Measurements from ENCODE around the gene PKHD1.

The PKHD1 gene

DNA sequence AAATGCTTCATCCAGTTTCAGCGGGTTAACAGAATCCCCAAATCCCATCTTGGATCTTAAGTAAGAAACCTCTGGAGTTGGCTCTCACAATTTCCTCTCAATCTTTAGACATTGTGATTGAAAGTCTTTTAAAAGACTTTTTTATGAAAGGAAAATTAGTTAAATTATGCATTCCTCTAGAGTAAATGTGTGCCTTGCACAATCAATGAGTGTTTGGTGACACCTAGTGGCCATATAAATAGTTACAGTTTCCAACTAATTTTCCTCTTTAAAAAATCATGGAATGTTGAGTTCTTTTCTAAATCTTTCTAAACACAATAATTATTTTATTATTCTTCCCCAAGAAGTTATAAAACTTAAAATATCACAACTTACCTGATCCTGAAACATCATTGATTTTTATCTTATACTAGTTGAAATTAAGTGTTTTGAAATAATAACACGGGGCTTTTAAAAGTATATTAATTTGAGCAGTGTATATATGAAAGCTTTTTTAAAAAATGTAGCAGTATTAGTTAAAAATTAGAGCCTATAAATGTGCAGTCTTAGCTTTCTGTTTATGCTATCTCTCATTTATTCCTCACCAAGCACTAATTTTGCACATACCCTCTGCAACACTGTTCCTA, 66.4 kb downstream of the PKHD1 start:
- DNase-seq (ENCODE audit: low read depth) = peak; percentile 8
- H3K4me3 ChIP-seq (ENCODE audit: low read depth, low read length) = no peak overlapping the region
- in situ Hi-C loops (cut with HindIII; ENCODE audit: low sequenced_read_pairs) = no loop called here
- TF ChIP-seq, protein P1, sequence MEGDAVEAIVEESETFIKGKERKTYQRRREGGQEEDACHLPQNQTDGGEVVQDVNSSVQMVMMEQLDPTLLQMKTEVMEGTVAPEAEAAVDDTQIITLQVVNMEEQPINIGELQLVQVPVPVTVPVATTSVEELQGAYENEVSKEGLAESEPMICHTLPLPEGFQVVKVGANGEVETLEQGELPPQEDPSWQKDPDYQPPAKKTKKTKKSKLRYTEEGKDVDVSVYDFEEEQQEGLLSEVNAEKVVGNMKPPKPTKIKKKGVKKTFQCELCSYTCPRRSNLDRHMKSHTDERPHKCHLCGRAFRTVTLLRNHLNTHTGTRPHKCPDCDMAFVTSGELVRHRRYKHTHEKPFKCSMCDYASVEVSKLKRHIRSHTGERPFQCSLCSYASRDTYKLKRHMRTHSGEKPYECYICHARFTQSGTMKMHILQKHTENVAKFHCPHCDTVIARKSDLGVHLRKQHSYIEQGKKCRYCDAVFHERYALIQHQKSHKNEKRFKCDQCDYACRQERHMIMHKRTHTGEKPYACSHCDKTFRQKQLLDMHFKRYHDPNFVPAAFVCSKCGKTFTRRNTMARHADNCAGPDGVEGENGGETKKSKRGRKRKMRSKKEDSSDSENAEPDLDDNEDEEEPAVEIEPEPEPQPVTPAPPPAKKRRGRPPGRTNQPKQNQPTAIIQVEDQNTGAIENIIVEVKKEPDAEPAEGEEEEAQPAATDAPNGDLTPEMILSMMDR (IDR thresholded peaks at IDR 0.05; ENCODE audit: low read depth, low read length, missing control alignments) = peak; percentile 41

DNA sequence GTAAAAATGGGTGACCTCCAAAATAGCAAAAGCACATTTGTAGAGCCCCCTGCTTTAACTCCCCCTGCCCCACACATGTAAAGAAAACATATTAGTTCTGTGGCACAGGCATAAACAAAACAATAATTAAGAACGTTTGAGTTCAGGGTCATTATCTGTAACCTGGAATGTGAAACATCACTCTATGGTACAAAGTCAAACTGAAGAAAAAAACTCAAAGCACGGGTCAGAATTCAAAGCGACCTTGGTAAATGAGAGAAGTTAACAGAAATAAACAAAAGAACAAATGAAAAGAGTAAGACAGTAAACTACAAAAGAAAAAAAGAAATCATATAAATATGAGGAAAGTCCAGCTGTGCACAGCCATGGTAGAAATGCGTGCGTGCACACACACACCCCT, 67.5 kb downstream of the PKHD1 start:
- H3K4me3 ChIP-seq (ENCODE audit: low read depth, low read length) = no peak overlapping the region
- TF ChIP-seq, protein P1 (IDR thresholded peaks at IDR 0.05; ENCODE audit: low read depth, low read length, missing control alignments) = no peak
- in situ Hi-C loops (cut with HindIII; ENCODE audit: low sequenced_read_pairs) = no loop called here
- no peak for DNase-seq (ENCODE audit: low read depth)

DNA sequence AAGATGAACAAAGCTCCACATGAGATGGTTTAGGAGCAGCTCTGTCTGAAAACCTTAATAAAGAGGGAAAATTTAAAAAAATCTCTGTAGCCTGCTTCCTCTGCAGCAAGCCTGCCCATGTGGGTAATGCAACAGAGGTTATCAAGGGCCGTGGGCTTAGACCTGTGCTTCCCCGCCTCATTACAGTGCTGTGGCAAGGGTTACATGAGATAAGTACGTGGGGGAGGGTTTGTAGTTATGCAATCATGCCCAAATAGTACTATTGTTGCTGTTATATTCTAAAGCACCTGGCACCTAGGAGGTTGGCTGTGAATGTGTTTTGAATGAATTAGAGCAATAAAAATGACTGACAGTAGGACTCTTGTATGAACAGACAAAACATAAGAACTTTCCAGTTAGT, 68.3 kb downstream of the PKHD1 start:
- no peak for DNase-seq (ENCODE audit: low read depth)
- no peak overlapping the region for H3K4me3 ChIP-seq (ENCODE audit: low read depth, low read length)
- TF ChIP-seq, protein P1 (IDR thresholded peaks at IDR 0.05; ENCODE audit: low read depth, low read length, missing control alignments) = no peak
- in situ Hi-C loops (cut with HindIII; ENCODE audit: low sequenced_read_pairs) = no loop called here

DNA sequence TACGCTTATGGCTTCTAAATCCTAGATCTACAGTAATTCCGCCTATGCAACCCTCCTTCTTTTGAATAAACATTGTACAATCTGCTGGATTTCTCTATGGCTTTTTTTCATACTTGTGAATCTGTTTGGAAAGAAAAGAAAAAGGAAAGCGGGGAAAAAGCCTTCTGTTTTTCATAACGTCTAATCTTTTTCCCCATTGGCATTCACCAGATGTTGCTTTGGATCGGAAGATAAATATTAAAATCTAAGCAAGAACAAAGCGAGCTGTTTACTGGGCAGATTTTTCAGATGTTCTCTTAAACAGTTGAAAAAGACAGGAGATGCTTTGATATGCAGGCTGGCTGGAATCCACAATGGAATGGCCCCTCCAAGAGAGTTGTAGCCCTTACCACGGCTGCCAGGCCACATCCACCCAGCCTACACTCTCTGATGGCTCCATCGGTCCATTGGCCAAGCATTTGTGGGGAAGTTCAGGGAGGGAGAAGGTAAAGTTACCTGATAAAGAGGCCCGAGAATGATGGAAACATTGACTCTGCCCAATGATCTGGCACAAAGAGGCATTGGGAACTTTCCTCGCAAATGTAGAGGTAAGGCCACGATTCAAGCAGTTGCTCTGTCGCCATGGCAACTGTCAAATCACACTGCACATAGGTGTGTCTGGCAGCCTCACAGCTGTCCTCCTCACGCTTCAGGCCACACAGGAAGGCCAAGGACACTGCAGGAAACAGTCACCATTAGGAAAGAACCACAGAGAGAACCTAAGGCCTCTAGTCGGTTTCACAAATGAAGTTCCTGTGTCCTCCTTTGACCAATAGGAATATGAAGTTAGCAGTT, 70.3 kb downstream of the PKHD1 start:
- TF ChIP-seq, protein P1 (IDR thresholded peaks at IDR 0.05; ENCODE audit: low read depth, low read length, missing control alignments) = no peak
- DNase-seq (ENCODE audit: low read depth) = no peak
- in situ Hi-C loops (cut with HindIII; ENCODE audit: low sequenced_read_pairs) = no loop called here

DNA sequence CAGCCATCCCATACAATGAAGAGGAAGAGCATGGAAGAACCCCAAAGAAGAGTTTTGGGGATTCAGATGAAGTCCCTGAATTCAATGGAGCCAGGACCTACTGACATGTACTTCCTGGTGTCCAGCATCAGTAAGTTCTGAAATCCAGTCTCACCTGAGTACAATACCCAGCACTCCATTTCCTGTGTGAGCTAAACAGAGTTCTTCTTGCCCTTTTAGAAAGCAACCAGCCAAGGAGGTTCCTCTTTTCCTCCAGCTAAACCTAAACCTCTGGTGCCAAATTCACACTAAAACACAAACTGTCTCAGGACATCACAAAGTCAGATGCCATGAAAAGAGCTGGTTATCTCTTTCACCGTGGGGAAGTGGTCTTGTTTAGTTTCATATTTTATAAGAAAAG, 71.5 kb downstream of the PKHD1 start:
- DNase-seq (ENCODE audit: low read depth) = no peak
- H3K4me3 ChIP-seq (ENCODE audit: low read depth, low read length) = no peak overlapping the region
- in situ Hi-C loops (cut with HindIII; ENCODE audit: low sequenced_read_pairs) = no loop called here
- TF ChIP-seq, protein P1 (IDR thresholded peaks at IDR 0.05; ENCODE audit: low read depth, low read length, missing control alignments) = no peak

More for the DNA sequence above, 70.3 kb downstream of the PKHD1 start:
- no peak overlapping the region for H3K4me3 ChIP-seq (ENCODE audit: low read depth, low read length)

DNA sequence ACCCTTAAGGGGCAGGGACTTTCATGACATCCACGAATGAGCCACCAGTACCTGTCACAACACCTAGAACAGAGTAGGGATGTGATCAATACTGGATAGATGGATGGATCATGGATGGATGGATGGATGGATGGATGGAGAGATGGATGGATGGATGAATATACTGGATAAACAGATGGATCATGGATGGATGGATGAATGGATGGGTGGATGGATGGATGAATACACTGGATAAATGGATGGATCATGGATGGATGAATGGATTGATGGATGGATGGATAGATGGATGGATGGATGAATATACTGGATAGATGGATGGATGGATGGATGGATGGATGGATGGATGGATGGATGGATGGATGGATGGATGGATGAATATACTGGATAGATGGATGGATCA, 73.0 kb downstream of the PKHD1 start:
- DNase-seq (ENCODE audit: low read depth) = no peak
- H3K4me3 ChIP-seq (ENCODE audit: low read depth, low read length) = no peak overlapping the region
- in situ Hi-C loops (cut with HindIII; ENCODE audit: low sequenced_read_pairs) = no loop called here
- TF ChIP-seq, protein P1 (IDR thresholded peaks at IDR 0.05; ENCODE audit: low read depth, low read length, missing control alignments) = no peak

Measured in astrocyte of the cerebellum (primary cell).